Mucosa of stomach (tissue), 1 donor: ENCODE measurements around the gene POLL.

Source experiments
- H3K27me3 ChIP-seq: one replicate; pipeline ENCODE4 v1.7.0; 2013; ENCODE audit warnings: mild to moderate bottlenecking, low read length; ENCODE audit not compliant: control insufficient read depth, insufficient read depth
- H3K36me3 ChIP-seq: one replicate; pipeline ENCODE4 v1.7.0; 2013; ENCODE audit warnings: low read length; ENCODE audit not compliant: control insufficient read depth, insufficient read depth
- H3K4me1 ChIP-seq: one replicate; pipeline ENCODE4 v1.7.0; 2013; ENCODE audit warnings: mild to moderate bottlenecking, low read length; ENCODE audit not compliant: control insufficient read depth, insufficient read depth
- H3K4me3 ChIP-seq: one replicate; pipeline ENCODE4 v1.7.0; 2013; ENCODE audit warnings: low read length
- H3K9ac ChIP-seq: one replicate; pipeline ENCODE4 v1.7.0; 2013; ENCODE audit warnings: mild to moderate bottlenecking, low read length, moderate library complexity
- H3K9me3 ChIP-seq: one replicate; pipeline ENCODE4 v1.7.0; 2013; ENCODE audit warnings: mild to moderate bottlenecking, low read length, moderate library complexity; ENCODE audit not compliant: control insufficient read depth
- donor health status: Pancreatic carcinoma.

The POLL gene

GRCh38 chr10:101529725-101530553 is 58.1 kb downstream of the POLL start:
- no peak overlapping the region for H3K9ac ChIP-seq
- H3K36me3 ChIP-seq = no peaks in the 10 kb centered on the region
- H3K9me3 ChIP-seq = no peaks in the 10 kb centered on the region
- peaks cover 7% of the 10 kb centered on the region for H3K4me1 ChIP-seq
- no peak overlapping the region for H3K4me3 ChIP-seq
- no peaks in the 10 kb centered on the region for H3K27me3 ChIP-seq

DNA sequence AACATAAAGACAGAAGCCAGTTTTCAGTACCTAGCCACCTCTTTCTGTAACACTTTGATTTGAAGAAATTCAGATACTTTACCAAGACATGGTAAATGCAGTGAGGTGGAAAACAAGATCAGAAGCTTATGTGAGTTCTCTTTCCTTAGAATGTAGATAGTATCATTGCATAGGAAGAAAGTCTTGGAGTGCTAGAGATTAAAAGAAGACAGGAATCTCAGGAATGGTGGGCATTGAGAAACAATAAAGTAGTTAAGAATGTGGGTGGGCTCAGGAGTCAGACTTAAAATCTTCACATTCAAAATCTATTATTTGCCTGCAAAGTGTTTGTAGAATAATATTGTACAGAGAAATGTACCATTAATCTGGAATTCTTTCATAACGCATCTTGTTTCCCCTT is 58.9 kb downstream of the POLL start:
- Histone ChIP-seq H3K36me3 (no peaks in the 10 kb centered on the region), H3K9ac (no peak overlapping the region), H3K27me3 (no peaks in the 10 kb centered on the region), H3K9me3 (no peaks in the 10 kb centered on the region), H3K4me3 (no peak overlapping the region), H3K4me1 (peaks cover 7% of the 10 kb centered on the region)
